Stimulated activated CD4-positive, alpha-beta T cell treated with anti-CD3 and anti-CD28 coated beads, Interleukin-15, amount 100 ng/mL, for 48 hours (primary cell): ENCODE measurements around the gene HCN4.
"Not testable (repeated sequence)": the region's sequence is repeated elsewhere in the genome, so short reads cannot be mapped to it uniquely, and the experiment has no call there.

ENCODE experiments used
- DNase-seq, 2 donors: peaks; one replicate each; pipeline ENCODE4 v3.0.0-alpha.2; 2020; ENCODE audit warnings: low read depth in 2 of 2

The HCN4 gene

DNA sequence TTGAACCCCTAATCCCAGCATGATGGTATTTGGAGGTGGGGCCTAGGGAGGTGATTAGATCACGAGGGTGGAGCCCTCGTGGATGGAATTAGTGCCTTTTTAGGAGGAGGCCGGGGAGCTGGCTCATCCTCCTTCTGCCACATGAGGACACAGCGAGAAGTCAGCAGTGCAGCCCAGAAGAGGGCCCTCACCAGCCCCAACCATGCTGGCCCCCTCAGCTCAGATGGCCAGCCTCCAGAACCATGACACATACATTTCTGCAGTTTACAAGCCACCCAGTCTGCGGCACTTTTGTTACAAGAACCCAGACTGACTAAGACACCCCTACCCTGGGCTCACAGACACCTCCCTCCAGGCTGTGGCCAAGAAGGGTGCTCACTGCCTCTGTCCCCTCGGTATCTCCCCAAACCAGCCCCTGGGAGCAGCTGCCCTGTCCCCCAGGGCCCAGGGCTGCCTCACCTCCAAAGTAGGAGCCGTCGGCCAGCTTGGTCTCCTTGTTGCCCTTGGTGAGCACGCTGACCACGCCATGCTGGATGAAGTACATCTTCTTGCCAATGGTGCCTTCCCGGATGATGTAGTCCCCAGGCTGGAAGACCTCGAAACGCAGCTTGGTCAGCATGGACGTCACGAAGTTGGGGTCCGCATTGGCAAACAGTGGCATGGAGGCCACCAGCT is 44.1 kb downstream of the HCN4 start:
- no peak for DNase-seq

DNA sequence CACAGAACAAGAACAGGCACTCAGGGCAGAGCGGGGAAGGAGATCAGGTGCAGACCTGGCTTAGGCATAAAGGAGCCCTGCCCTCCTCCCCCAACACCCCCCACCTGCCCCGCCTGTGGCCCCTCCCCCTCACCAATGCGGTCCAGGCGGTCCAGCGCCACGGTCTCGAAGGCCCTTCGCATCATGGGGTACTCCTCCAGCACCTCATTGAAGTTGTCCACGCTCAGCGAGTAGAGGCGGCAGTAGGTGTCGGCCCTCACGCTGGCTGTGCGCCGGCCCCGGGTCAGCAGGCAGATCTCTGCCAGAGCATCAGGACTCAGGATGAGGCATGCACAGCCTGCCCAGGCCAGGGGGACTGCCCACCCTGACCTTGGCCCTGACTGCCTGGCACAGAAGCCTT is 44.8 kb downstream of the HCN4 start:
- no peak for DNase-seq

- DNase-seq: no peak
Measured at GRCh38 chr15:73323374-73323955, 45.3 kb downstream of the HCN4 start.

DNA sequence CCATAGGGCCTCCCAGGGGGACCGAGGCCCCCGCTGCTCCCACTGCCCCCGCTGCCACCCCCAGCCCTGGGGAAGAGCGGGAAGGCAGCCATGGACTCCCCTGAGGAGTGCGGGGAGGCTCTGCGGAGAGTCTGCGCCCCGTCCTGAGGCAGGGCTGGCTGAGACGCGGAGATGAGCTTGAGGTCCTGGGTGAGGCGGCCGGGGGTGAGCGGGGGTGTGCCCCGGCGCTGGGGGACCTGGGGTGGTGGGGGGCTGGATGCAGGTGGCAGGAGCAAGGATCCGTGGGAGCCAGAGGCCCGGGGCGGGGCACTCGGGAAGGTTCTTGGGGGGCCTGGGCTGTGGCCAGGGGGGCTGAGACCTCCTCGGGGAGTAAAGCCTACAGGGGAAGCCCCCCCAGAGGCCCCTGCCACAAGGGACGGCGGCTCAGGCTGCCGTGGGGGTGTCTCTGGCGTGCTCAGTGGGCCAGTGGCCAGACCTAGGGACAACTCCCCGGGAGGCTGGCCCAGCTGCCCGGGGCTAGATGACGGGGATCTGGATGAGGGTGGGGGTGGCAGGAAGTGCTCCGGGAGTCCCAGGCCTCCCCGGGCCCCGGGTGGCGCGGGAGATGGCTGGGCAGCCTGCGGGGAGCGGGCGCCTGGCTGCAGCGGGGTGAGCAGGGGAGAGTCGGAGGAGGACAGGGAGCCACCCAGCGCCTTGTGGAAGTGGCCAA is 45.9 kb downstream of the HCN4 start:
- no peak for DNase-seq

DNA sequence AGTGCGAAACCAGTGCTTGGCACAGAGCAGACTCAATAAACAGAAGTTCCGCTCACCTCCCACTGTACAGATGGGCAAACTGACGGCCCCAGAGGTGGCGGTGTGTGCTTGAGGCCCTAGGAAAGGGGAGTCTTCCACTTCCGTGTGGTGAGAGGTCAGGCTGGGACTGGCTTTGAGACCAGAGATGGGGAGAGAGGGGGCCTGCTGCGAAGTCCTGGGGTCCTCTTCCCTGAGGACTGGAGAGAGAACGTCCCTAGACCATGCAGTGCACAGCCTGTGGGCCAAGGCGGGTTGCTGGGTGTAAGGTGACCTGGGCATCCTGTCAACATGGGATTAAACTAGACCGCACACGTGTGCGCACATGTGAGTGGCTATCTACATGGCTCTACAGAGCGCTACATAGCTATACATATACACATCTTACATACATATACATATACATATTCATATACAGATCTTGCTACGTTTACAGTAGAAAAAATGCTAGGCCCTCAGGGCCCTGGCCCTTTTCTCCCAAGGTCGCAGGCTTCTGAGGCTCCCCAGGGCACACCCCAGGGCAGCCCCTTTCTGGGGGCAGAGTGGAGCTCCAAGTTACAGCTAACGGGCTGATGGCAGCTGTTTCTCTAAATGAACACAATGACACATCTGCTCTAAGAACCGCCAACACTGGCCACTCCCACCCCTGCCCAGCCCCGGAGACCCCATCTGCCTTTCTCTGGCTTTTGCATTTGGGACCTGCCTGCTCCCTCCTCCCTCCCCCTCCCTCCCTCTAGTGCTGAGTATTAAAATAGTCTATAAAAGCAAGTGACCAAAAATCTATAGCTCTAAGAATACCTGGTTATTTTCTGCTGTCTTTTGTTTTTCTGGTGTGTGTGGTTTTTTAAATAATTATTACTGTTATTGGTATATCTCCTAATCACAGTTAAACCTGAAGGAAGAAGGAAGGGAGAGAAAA is 47.0 kb downstream of the HCN4 start:
- no peak for DNase-seq

- no peak for DNase-seq
Measured at GRCh38 chr15:73320619-73321180, 48.1 kb downstream of the HCN4 start.

DNA sequence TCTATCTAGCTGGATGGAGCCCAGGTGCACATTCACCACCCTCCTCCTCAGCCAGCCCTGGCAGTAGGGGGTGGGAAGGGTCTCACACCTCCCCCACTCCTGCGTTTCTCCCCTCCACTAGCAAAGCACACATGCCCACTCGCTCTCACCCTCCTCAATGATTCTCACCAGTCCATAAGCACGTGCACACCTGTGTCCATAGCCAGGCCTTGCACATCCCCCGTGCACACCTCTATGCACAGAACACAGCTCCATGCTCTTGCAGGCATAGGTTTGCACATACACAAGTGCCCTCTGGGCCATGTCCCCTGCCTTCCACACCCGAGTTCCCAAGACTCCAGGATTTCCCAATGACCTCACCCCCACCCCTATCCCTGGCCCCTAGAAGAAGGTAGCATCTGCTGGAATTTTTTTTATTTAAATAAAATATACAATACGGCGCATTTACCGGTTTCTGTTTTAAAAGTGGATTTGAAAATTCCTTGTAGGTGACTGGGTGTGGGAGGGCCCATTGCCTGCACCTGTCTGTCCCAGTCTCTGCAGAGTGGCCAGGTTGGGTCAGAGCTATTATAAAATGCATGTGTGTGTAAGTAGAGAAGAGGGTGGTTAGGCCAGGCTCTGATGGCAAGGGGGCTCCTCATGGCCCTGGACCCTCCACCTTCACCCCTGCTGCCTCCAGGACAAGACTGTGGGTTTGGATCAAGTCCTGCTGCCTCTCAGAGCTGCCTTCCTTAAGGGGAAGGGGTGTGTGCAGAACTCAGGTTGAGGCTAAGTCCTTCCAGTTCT is 49.1 kb downstream of the HCN4 start:
- DNase-seq: no peak

DNA sequence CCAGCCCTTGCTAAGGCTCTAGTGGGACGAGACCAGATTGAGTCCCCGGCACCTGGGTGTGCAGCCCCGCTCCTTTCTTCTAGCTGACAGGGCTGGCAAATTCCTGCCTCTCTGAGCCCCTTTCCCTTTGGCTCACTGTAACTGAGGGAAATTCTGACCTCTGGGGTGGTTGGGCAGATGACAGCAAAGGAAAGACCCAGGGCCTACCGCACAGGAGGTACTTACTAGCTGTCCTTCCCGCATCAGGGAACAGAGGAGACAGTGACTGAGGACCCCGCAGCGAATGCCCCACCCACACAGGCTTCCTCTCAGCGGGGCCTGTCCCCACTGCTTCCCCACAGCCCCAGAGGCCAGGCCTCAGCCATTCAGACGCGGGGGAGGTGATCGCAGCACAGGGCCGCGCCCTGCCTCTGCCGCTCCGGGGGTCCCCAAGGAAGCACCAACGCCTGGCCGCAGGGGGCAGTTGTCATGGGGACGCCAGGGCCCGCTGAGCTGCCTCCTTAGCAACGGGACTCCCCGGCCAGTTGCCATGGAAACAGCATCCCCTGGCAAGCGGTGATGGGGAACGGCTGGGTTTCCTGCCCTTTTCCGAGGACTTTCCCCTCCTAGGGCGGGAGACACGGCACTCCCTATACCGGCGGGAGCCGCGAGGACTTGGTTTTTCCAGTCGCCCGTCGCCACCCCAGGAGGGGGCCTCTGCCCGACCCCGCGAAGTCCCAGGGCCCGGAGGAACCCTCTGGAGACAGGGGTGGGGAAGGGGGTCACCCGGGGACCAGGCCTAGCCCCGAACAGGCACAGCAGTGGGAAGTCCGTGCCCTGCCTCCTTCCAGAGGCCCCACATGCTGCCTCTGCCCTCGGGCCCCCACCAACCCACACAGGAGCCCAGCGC is 50.1 kb downstream of the HCN4 start:
- DNase-seq: no peak

- no peak for DNase-seq
Measured at GRCh38 chr15:73317651-73318462, 50.9 kb downstream of the HCN4 start.

DNA sequence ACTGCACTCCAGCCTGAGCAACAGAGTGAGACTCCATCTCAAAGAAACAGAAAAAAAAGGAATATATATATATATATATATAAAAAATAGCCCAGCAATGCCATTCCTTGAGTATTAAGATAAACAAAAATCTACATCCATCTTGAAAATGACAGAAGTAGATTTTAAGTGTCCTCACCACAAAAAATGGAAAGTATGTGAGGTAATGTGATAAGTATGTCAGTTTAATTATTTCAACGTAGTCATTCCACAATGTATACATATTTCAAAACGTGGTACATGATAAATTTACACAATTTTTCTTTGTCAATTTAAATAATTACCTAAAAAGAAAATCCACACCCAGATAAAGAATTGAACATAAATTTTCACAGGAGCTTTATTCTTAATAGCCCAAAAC is 54.9 kb downstream of the HCN4 start:
- no peak for DNase-seq

GRCh38 chr15:73308305-73308704 is 60.5 kb downstream of the HCN4 start:
- no peak for DNase-seq

DNA sequence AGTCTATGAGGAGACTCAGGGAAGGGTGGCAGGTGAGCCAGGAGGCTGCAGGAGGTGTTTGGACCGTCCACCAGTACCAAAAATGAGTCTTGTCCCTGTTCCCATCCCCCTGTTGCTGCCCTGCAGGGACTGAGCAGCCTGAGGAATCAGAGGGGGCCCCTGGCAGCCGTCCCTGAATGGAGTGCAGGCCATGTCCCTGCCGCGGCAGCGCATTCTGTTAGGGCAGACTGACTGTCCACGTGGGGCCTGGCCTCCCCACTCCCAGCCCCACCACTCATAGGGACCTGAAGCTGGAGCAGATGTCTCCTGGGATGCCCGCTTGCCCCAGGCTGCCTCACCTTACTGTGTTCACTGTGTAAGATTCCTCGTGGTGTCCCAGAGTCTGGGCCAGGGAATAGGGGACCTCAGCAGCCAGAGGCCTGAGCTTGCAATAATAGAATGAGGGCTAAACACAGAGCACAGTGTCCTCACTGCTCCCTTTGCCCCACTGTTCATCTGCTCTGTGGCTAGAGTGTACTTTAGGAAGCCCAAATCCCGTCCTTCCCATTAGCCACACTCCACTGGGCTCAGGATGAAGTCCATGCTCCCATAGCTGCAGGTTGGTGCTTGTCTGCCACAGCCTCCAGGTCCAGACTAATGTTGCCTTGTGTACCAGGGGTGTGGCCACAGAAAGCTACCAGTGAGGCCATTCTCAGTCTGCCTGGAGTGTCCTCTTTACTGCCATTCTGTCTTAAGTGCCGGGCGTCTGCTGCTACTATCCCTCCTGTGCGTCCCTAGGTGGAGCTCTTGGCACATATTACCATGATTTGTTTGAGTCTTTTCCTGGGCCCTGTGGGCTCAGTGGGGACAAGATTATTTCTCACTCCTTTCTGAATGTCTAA is 63.2 kb downstream of the HCN4 start:
- no peak for DNase-seq

DNA sequence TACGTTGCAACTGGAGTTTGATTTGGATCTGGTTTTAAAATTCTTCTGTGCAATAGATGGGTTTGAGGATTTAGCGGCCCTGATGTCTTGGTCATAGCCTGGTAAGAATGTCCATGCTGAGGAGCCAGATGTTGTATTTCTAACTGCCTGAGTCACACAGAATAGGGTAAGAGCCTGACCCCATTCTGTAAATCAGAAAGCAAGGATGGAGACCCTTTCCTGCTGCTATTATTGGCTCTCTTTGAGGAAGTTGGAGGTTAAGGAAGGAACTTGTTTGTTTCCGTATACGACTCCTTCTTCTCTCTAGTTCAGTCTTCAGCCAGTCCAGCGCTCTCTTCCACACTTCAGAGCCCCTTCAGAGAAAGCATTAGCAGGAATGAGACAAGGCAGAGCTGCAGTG is 65.1 kb downstream of the HCN4 start:
- DNase-seq: no peak

DNA sequence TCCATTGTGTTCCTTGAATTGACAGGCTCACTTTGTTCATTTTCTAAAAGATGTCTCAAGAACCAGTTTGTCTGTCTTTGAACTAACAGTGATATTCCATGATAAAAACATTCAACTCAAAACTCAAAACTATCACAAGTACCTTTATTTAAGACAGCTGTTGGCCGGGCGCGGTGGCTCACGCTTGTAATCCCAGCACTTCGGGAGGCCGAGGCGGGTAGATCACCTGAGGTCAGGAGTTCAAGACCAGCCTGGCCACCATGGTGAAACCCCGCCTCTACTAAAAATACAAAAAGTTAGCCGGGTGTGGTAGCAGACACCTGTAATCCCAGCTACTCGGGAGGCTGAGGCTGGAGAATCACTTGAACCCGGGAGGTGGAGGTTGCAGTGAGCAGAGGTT is 68.5 kb downstream of the HCN4 start:
- DNase-seq: not testable (repeated sequence)

GRCh38 chr15:73298522-73299245 is 70.1 kb downstream of the HCN4 start:
- no peak for DNase-seq

GRCh38 chr15:73296609-73297353 is 72.0 kb downstream of the HCN4 start:
- DNase-seq: no peak
